NB4 (cell line): Measurements from ENCODE around the gene PRRX2.

ENCODE experiments used
- CTCF ChIP-seq: IDR thresholded peaks from one replicate; pipeline ENCODE4 v1.5.1; 2012; ENCODE audit warnings: low read depth, low read length
- TF ChIP-seq, protein P1 (sequence below): IDR thresholded peaks from 2 replicates; pipeline ENCODE4 v1.6.1; 2011; ENCODE audit warnings: low read depth, low read length

- no peak for TF ChIP-seq CTCF
- TF ChIP-seq, protein P1, sequence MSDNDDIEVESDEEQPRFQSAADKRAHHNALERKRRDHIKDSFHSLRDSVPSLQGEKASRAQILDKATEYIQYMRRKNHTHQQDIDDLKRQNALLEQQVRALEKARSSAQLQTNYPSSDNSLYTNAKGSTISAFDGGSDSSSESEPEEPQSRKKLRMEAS, result no peak
Measured at GRCh38 chr9:129633207-129633606, 32.2 kb upstream of the PRRX2 start.
